ENCODE data around the gene SLC26A1.

DNA sequence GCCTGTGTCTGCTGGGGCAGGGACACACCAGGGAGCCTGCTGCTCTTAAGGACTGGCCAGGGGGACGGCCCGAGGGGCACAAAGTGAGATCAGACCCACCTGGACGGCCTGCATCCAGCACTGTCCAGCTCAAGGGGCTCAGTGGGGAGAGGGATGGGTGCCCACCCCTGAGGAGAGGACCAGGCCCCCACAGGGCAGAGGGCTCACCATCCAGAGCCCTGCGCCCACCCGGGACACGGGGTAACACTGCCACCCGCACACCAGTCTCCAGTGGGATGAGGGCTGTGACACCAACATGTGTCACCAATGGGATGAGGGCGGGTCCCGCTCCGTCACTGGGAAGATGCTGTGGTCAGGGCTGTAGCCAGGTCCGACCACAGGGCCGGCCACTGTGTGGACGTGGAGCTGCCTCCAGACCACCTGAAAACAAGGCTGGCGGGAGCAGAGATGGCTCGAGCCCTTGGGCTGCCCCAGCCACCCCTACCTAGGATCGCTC lies 33.0 kb downstream of the SLC26A1 start:
- TF ChIP-seq POLR2A (IDR thresholded peaks at IDR 0.05), result no peak
- TF ChIP-seq, protein P1, sequence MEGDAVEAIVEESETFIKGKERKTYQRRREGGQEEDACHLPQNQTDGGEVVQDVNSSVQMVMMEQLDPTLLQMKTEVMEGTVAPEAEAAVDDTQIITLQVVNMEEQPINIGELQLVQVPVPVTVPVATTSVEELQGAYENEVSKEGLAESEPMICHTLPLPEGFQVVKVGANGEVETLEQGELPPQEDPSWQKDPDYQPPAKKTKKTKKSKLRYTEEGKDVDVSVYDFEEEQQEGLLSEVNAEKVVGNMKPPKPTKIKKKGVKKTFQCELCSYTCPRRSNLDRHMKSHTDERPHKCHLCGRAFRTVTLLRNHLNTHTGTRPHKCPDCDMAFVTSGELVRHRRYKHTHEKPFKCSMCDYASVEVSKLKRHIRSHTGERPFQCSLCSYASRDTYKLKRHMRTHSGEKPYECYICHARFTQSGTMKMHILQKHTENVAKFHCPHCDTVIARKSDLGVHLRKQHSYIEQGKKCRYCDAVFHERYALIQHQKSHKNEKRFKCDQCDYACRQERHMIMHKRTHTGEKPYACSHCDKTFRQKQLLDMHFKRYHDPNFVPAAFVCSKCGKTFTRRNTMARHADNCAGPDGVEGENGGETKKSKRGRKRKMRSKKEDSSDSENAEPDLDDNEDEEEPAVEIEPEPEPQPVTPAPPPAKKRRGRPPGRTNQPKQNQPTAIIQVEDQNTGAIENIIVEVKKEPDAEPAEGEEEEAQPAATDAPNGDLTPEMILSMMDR (IDR thresholded peaks at IDR 0.05), result no peak
- TF ChIP-seq POLR2AphosphoS5 (IDR thresholded peaks at IDR 0.05), result no peak
